ENCODE results near the gene ARR3. TPM values are rescaled to one million over a fixed set of nuclear protein-coding genes. Genes with fewer than 3 reads are reported as not detected.

ARR3 gene
- total RNA-seq, 1 donor from 2014 or later: not detected

GRCh38 chrX:70289793-70290770 is 21.9 kb downstream of the ARR3 start, which contains the start of the genes KIF4A and PDZD11:
Gene KIF4A, plus strand, starts transcription at chrX:70290104. Its CDS starts 355 bp downstream, at chrX:70290459.
Gene PDZD11, minus strand, starts transcription at chrX:70289927. Its CDS starts 586 bp downstream, at chrX:70289341.
- Mint-ChIP-seq H3K9me3 (ENCODE audit: unreplicated experiment) (no peaks in the 10 kb centered on the region), H3K27me3 (ENCODE audit: unreplicated experiment) (peaks cover 2% of the 10 kb centered on the region), H3K36me3 (ENCODE audit: low read depth, unreplicated experiment) (peaks cover 4% of the 10 kb centered on the region), H3K4me1 (ENCODE audit: unreplicated experiment) (peaks cover 3% of the 10 kb centered on the region), H3K4me3 (ENCODE audit: unreplicated experiment) (peak within 1 kb of the TSS; percentile 95), H3K27ac (ENCODE audit: unreplicated experiment) (peak within 1 kb of the TSS; percentile 80)
- TF ChIP-seq, protein P1, sequence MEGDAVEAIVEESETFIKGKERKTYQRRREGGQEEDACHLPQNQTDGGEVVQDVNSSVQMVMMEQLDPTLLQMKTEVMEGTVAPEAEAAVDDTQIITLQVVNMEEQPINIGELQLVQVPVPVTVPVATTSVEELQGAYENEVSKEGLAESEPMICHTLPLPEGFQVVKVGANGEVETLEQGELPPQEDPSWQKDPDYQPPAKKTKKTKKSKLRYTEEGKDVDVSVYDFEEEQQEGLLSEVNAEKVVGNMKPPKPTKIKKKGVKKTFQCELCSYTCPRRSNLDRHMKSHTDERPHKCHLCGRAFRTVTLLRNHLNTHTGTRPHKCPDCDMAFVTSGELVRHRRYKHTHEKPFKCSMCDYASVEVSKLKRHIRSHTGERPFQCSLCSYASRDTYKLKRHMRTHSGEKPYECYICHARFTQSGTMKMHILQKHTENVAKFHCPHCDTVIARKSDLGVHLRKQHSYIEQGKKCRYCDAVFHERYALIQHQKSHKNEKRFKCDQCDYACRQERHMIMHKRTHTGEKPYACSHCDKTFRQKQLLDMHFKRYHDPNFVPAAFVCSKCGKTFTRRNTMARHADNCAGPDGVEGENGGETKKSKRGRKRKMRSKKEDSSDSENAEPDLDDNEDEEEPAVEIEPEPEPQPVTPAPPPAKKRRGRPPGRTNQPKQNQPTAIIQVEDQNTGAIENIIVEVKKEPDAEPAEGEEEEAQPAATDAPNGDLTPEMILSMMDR (IDR thresholded peaks at IDR 0.05; ENCODE audit: unreplicated experiment): no peak
- peak; percentile 80 for DNase-seq (ENCODE audit: low spot score)

GRCh38 chrX:70292788-70293187 is 24.7 kb downstream of the ARR3 start:
- peaks cover 4% of the 10 kb centered on the region for H3K36me3 Mint-ChIP-seq (ENCODE audit: low read depth, unreplicated experiment)
- no peak for DNase-seq (ENCODE audit: low spot score)
- H3K27me3 Mint-ChIP-seq (ENCODE audit: unreplicated experiment): peaks cover 2% of the 10 kb centered on the region
- no peak overlapping the region for H3K27ac Mint-ChIP-seq (ENCODE audit: unreplicated experiment)
- no peaks in the 10 kb centered on the region for H3K9me3 Mint-ChIP-seq (ENCODE audit: unreplicated experiment)
- no peak overlapping the region for H3K4me3 Mint-ChIP-seq (ENCODE audit: unreplicated experiment)
- TF ChIP-seq, protein P1 (IDR thresholded peaks at IDR 0.05; ENCODE audit: unreplicated experiment): no peak
- peaks cover 3% of the 10 kb centered on the region for H3K4me1 Mint-ChIP-seq (ENCODE audit: unreplicated experiment)

GRCh38 chrX:70293621-70294020 is 25.5 kb downstream of the ARR3 start:
- Mint-ChIP-seq H3K9me3 (ENCODE audit: unreplicated experiment) (no peaks in the 10 kb centered on the region), H3K4me1 (ENCODE audit: unreplicated experiment) (peaks cover 3% of the 10 kb centered on the region), H3K36me3 (ENCODE audit: low read depth, unreplicated experiment) (peaks cover 4% of the 10 kb centered on the region), H3K4me3 (ENCODE audit: unreplicated experiment) (no peak overlapping the region), H3K27ac (ENCODE audit: unreplicated experiment) (no peak overlapping the region), H3K27me3 (ENCODE audit: unreplicated experiment) (no peaks in the 10 kb centered on the region)
- TF ChIP-seq, protein P1 (IDR thresholded peaks at IDR 0.05; ENCODE audit: unreplicated experiment): no peak
- DNase-seq (ENCODE audit: low spot score): no peak

DNA sequence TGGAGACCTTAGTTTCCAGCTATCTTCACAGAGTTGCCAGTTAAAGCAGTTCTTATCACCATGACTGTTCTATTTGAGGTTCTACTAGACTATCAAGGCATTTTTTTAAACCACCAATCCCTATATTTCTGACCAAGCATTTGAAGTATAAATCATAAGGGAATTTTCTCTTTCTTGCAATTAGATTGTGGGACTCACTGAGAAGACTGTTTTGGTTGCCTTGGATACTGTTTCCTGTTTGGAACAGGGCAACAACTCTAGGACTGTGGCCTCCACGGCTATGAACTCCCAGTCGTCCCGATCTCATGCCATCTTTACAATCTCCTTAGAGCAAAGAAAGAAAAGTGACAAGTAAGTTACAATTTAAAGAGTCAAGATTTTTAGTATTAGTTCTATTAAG is 33.6 kb downstream of the ARR3 start:
- H3K27ac Mint-ChIP-seq (ENCODE audit: unreplicated experiment): peak overlapping the region; percentile 76
- H3K36me3 Mint-ChIP-seq (ENCODE audit: low read depth, unreplicated experiment): no peaks in the 10 kb centered on the region
- TF ChIP-seq, protein P1 (IDR thresholded peaks at IDR 0.05; ENCODE audit: unreplicated experiment): no peak
- H3K4me1 Mint-ChIP-seq (ENCODE audit: unreplicated experiment): no peaks in the 10 kb centered on the region
- DNase-seq (ENCODE audit: low spot score): no peak
- H3K9me3 Mint-ChIP-seq (ENCODE audit: unreplicated experiment): no peaks in the 10 kb centered on the region
- H3K27me3 Mint-ChIP-seq (ENCODE audit: unreplicated experiment): peaks cover 2% of the 10 kb centered on the region
- no peak overlapping the region for H3K4me3 Mint-ChIP-seq (ENCODE audit: unreplicated experiment)

- no peaks in the 10 kb centered on the region for H3K4me1 Mint-ChIP-seq (ENCODE audit: unreplicated experiment)
- no peaks in the 10 kb centered on the region for H3K36me3 Mint-ChIP-seq (ENCODE audit: low read depth, unreplicated experiment)
- no peaks in the 10 kb centered on the region for H3K27me3 Mint-ChIP-seq (ENCODE audit: unreplicated experiment)
- H3K9me3 Mint-ChIP-seq (ENCODE audit: unreplicated experiment): no peaks in the 10 kb centered on the region
- DNase-seq (ENCODE audit: low spot score): no peak
- no peak overlapping the region for H3K27ac Mint-ChIP-seq (ENCODE audit: unreplicated experiment)
- no peak overlapping the region for H3K4me3 Mint-ChIP-seq (ENCODE audit: unreplicated experiment)
- TF ChIP-seq, protein P1 (IDR thresholded peaks at IDR 0.05; ENCODE audit: unreplicated experiment): no peak
These were observed 45.4 kb downstream of the ARR3 start for GRCh38 chrX:70313503-70313902.

Data from endothelial cell (in vitro differentiated cells).